Skeletal muscle tissue (tissue), 4 donors: Measurements from ENCODE around the gene OXTR. TPM values are rescaled to one million over a fixed set of nuclear protein-coding genes. Genes with fewer than 3 reads are reported as not detected.

Experiments
- H3K27ac ChIP-seq: one replicate; pipeline ENCODE4 v1.7.0; 2013; ENCODE audit warnings: mild to moderate bottlenecking, low read depth, low read length, inconsistent platforms
- H3K27me3 ChIP-seq, 3 donors: one replicate each; pipeline ENCODE4 v1.7.0; 2013; ENCODE audit warnings: low read length in 3 of 3; ENCODE audit not compliant: control insufficient read depth in 3 of 3, insufficient read depth in 3 of 3
- H3K36me3 ChIP-seq, 3 donors: one replicate each; pipeline ENCODE4 v1.7.0; 2013; ENCODE audit warnings: low read length in 3 of 3; ENCODE audit not compliant: control insufficient read depth in 3 of 3, insufficient read depth in 3 of 3
- H3K4me1 ChIP-seq, 3 donors: one replicate each; pipeline ENCODE4 v1.7.0; 2013; ENCODE audit warnings: low read length in 3 of 3, mild to moderate bottlenecking in 3 of 3; ENCODE audit not compliant: control insufficient read depth in 3 of 3, insufficient read depth in 3 of 3
- H3K4me3 ChIP-seq, 3 donors: one replicate each; pipeline ENCODE4 v1.7.0; 2013; ENCODE audit warnings: low read length in 3 of 3
- H3K9ac ChIP-seq, 3 donors: one replicate each; pipeline ENCODE4 v1.7.0; 2013; ENCODE audit warnings: low read length in 3 of 3, mild to moderate bottlenecking in 3 of 3, moderate library complexity in 2 of 3, low read depth in 1 of 3
- H3K9me3 ChIP-seq, 3 donors: one replicate each; pipeline ENCODE4 v1.7.0; 2013; ENCODE audit warnings: low read length in 3 of 3; ENCODE audit not compliant: control insufficient read depth in 3 of 3
- total RNA-seq: library from RNA; depleted of rRNA; stranded (reverse); fragments of >200 nt; gene quantifications from one replicate; pipeline ENCODE4 v1.2.3, GENCODE V29; 2014
- donor health status: Osteomylitis.

OXTR gene
- total RNA-seq, 1 donor from 2014 or later, result 0.52 TPM

DNA sequence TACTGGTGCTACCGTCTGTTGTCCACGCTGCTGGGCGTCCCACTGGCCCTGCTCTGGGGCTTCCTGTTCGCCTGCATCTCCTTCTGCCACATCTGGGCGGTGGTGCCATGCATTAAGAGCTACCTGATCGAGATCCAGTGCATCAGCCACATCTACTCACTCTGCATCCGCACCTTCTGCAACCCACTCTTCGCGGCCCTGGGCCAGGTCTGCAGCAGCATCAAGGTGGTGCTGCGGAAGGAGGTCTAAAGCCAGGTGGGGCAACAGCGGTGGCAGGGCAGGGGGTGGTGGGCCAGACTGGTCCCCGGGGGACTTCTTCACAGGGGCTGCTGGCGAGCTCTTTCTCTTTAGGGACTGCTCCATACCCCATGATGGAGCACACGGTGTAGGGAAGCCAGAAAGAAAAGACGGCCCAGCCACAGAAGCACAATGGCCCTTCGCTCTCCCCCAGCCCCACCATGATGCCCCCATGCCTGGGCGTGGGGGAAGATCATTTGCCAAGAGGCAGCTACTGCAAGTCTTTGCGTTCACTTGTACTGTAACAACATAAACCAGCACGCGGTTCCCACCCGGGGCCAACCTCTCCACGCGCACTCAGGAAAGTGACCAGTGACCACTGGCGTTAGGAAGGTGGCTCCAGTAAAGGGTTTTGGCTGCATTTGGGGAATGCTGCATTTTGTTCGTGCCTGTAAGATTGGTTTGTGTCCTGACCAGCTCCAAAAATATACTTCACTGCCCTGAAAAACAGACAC, 23.6 kb downstream of the OXTR start:
- Histone ChIP-seq H3K9ac (no peak overlapping the region), H3K9me3 (no peaks in the 10 kb centered on the region), H3K27ac (no peak overlapping the region), H3K27me3 (no peaks in the 10 kb centered on the region), H3K4me1 (peaks cover 26 to 50% (median 30%) of the 10 kb centered on the region in 3 donors), H3K4me3 (no peak overlapping the region), H3K36me3 (peaks cover 8 to 14% (median 11%) of the 10 kb centered on the region in 3 donors)

- no peak overlapping the region for H3K27ac ChIP-seq
- H3K4me1 ChIP-seq, result peaks cover 38 to 59% (median 40%) of the 10 kb centered on the region in 3 donors
- H3K27me3 ChIP-seq, result no peaks in the 10 kb centered on the region
- H3K9ac ChIP-seq, result no peak overlapping the region
- no peak overlapping the region for H3K4me3 ChIP-seq
- no peaks in the 10 kb centered on the region for H3K9me3 ChIP-seq
- peaks cover 8 to 22% (median 11%) of the 10 kb centered on the region in 3 donors for H3K36me3 ChIP-seq
Observed at GRCh38 chr3:8743911-8744310, 25.5 kb downstream of the OXTR start.

DNA sequence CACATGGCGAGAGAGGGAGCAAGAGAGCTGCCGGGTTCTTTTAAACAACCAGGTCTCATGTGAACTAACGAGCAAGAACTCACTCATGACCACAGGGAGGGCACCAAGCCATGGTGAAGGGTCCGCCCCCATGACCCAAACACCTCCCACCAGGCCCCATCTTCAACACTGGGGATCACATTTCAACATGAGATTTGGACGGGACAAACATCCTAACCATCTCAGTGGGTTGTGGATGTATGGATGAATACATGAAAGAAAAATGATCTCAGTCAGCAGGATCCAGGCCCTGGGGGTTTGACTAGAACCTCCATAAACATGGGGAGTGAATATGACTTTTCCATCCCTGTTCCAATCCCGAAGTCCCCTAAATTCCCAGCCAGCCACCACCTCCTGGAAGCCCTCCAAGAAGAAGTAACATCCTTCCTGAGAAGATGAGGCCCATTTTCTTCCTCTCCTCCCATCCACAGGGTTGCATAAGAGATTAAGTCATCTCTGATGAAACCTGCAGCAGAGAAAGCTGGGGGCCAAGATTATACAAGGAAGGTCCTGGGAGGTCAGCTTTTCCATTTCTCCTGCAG, 26.3 kb downstream of the OXTR start:
- no peak overlapping the region for H3K9ac ChIP-seq
- H3K4me1 ChIP-seq, result peaks cover 36 to 66% (median 42%) of the 10 kb centered on the region in 3 donors
- no peaks in the 10 kb centered on the region for H3K27me3 ChIP-seq
- H3K36me3 ChIP-seq, result peaks cover 8 to 27% (median 13%) of the 10 kb centered on the region in 3 donors
- H3K9me3 ChIP-seq, result no peaks in the 10 kb centered on the region
- H3K27ac ChIP-seq, result peak overlapping the region; percentile 2
- H3K4me3 ChIP-seq, result no peak overlapping the region

DNA sequence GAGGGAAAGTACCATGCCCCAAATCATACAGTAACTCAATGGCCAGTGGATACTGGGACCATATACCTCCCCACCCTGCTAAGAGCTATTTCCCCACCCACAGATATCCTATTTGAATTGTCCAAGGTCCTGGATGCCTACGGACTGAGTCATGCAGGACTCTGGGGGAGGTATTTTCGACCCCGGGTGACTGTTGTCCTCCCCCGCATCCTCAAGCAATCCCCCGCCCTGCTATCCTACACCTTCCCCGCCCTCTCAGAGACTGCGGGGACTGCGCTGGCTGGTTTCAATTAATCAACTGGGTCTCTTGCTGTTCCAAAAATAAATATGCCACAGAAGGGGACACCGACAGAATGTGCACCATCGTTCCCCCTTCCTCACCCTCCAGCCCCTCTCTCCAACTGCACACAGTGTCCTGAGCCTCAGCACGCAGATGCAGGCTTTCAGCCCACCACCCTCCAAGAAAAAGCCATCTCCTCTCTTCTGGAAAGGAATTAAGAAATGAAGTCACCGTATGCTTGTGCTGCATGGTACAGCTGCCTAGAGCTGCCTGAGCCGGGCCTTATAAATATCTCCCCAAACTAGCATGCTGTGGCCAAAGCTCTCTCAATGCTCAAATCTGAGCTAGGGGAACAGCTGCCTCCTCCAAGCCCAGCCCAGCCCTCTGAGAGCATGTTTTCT, 27.7 kb downstream of the OXTR start:
- Histone ChIP-seq H3K9me3 (no peaks in the 10 kb centered on the region), H3K27ac (peak overlapping the region; percentile 72), H3K27me3 (no peaks in the 10 kb centered on the region), H3K4me3 (peak overlapping the region; percentile 45 to 59 (median 49)), H3K36me3 (peaks cover 11 to 21% (median 19%) of the 10 kb centered on the region in 3 donors), H3K9ac (peak overlapping the region; percentile 47 to 69 (median 48)), H3K4me1 (peaks cover 49 to 80% (median 55%) of the 10 kb centered on the region in 3 donors)

DNA sequence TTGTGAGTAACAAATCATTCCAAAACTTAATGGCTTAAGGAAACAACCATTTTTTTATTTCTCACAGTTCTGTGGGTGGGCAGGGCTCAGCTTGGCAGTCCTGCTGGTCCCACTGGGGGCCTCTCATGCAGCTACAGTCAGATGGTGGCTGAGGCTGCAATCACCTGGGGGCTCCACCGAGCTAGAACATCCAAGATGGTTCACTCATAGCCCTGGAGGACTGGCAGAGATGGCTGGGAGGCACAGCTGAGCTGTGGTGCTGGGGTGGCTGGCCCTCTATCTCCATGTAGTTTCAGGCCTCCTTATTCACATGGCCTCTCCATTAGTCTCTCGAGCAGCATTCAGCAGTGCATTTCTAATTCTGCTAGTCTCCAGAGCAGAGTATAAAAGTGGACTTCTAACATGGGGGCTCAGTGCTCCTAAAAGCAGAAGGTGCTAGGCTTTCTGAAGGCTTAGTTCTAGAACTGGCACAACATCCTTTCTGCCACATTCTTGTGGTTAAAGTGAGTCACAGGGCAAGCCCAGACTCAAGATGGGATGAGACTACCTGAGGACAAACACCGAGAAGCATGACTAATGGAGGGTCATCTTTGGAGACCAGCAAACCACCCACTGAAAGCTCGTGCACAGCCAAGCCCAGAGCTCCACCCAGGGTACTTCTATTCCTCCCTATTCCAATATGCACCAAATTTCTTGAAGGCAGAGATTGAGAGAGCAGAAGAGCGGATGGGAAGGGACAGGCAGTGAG, 29.5 kb downstream of the OXTR start:
- Histone ChIP-seq H3K9me3 (no peaks in the 10 kb centered on the region), H3K36me3 (peaks cover 4 to 15% (median 11%) of the 10 kb centered on the region in 3 donors), H3K27ac (peak overlapping the region; percentile 37), H3K4me3 (no peak overlapping the region), H3K4me1 (peaks cover 60 to 85% (median 68%) of the 10 kb centered on the region in 3 donors), H3K27me3 (no peaks in the 10 kb centered on the region), H3K9ac (peak overlapping the region in 1 of 3 donors; percentile 24)

DNA sequence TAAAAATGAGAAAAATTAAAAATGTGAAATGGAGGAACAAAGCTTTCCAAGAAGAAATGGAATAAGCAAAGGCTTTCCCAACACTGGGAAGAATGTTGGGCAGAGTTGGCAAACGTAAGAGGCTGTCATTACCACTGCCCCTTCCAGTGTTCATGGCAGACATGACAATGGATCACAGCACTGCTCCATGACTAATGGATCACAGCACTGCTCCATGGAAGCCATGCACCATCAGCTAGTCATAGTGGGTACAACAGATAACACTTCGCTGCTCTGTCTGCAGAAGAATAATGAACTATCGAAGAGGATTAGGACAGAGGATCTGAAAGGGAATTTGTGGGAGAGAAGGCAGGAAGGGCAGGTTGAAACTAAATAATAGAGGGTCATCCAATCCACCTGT, 30.8 kb downstream of the OXTR start:
- no peaks in the 10 kb centered on the region for H3K27me3 ChIP-seq
- no peaks in the 10 kb centered on the region for H3K9me3 ChIP-seq
- H3K27ac ChIP-seq, result no peak overlapping the region

DNA sequence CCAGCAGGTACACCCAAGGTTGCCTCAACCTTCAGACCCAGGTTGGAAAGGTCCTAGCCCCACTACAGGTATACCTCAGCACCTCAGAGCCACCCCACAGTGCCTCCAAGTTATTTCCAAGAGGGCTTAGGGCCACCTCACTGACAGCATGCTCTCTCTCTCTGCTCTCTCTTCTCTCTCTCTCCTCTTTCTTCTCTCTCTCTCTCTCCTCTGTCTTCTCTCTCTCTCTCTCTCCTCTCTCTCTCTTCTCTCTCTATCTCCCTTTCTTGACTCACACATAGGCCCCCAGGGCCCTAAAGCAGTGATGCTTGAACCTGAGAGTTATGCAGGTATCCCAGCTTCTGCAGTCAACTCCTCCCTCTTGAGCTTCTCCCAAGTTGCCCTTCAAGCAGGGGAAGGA, 31.6 kb downstream of the OXTR start:
- Histone ChIP-seq H3K27me3 (no peaks in the 10 kb centered on the region), H3K9me3 (no peaks in the 10 kb centered on the region), H3K4me1 (peaks cover 63 to 83% (median 68%) of the 10 kb centered on the region in 3 donors), H3K27ac (peak overlapping the region; percentile 95), H3K36me3 (peaks cover 4 to 15% (median 8%) of the 10 kb centered on the region in 3 donors), H3K4me3 (peak overlapping the region in 1 of 3 donors; percentile 29), H3K9ac (peak overlapping the region in 2 of 3 donors; percentile 1 to 16)

More for the DNA sequence above, 30.8 kb downstream of the OXTR start:
- no peak overlapping the region for H3K4me3 ChIP-seq
- no peak overlapping the region for H3K9ac ChIP-seq
- peaks cover 60 to 84% (median 68%) of the 10 kb centered on the region in 3 donors for H3K4me1 ChIP-seq
- H3K36me3 ChIP-seq, result peaks cover 4 to 15% (median 8%) of the 10 kb centered on the region in 3 donors

- Histone ChIP-seq H3K36me3 (peaks cover 4 to 15% (median 8%) of the 10 kb centered on the region in 3 donors), H3K4me3 (peak overlapping the region; percentile 7 to 57 (median 29)), H3K27me3 (no peaks in the 10 kb centered on the region), H3K4me1 (peaks cover 63 to 83% (median 68%) of the 10 kb centered on the region in 3 donors), H3K9me3 (no peaks in the 10 kb centered on the region), H3K9ac (peak overlapping the region; percentile 1 to 93 (median 16)), H3K27ac (peak overlapping the region; percentile 95)
Observed at GRCh38 chr3:8737301-8737700, 32.1 kb downstream of the OXTR start.

GRCh38 chr3:8736436-8736835, 33.0 kb downstream of the OXTR start:
- peak overlapping the region; percentile 37 to 94 (median 93) for H3K9ac ChIP-seq
- peak overlapping the region; percentile 44 to 57 (median 45) for H3K4me3 ChIP-seq
- peaks cover 4 to 15% (median 8%) of the 10 kb centered on the region in 3 donors for H3K36me3 ChIP-seq
- no peaks in the 10 kb centered on the region for H3K27me3 ChIP-seq
- H3K27ac ChIP-seq, result peak overlapping the region; percentile 95
- H3K4me1 ChIP-seq, result peaks cover 55 to 75% (median 60%) of the 10 kb centered on the region in 3 donors
- H3K9me3 ChIP-seq, result no peaks in the 10 kb centered on the region
